ENCODE results near the gene C1QL1. TPM values are rescaled to one million over a fixed set of nuclear protein-coding genes. Genes with fewer than 3 reads are reported as not detected.

C1QL1 gene
- total RNA-seq (2022) = 1.3 and 1.5 TPM in 2 replicates
- Bru-seq, nascent RNA = percentile 14 among the genes with signal in this experiment
- BruChase-seq, experiment 1, labeled RNA remaining after a 6-hour chase = percentile 15 among the genes with signal in this experiment
- BruChase-seq, experiment 2, labeled RNA remaining after a 2-hour chase = percentile 8 among the genes with signal in this experiment
- long read RNA-seq, transcript C1QL1-201 (2 exons, 1,295 nt) = major isoform, 12 of 12 reads
- long read RNA-seq, partial matches to known transcripts = 0 of 12 reads
- long read RNA-seq, other reads (novel, unspliced or antisense) = 0 of 12 reads

GRCh38 chr17:44968225-44969143 lies at the start of gene C1QL1:
C1QL1 (minus strand) TSS chr17:44968303; CDS start chr17:44968048, 255 bp downstream.
- peak within 1 kb of the TSS; percentile 62 for H3K4me3 Mint-ChIP-seq (ENCODE audit: low read depth, unreplicated experiment)
- H3K27ac Mint-ChIP-seq (ENCODE audit: unreplicated experiment) = no peak within 1 kb of the TSS
- no peaks in the 10 kb centered on the region for H3K4me1 Mint-ChIP-seq (ENCODE audit: low read depth, unreplicated experiment)
- peak; percentile 98 for DNase-seq
- H3K9me3 Mint-ChIP-seq (ENCODE audit: low read depth, unreplicated experiment) = no peaks in the 10 kb centered on the region
- intact Hi-C loops (cut with micrococcal nuclease; ENCODE audit: unreplicated experiment) = loop anchor here (2.0 kb wide), 1 partner anchor 48 kb away; no protein-coding TSS in a partner anchor
- H3K27me3 Mint-ChIP-seq (ENCODE audit: unreplicated experiment) = peaks cover 77% of the 10 kb centered on the region
- BruUV-seq (replicated peaks) = no TSS peak
- TF ChIP-seq CTCF (IDR thresholded peaks at IDR 0.05; ENCODE audit: unreplicated experiment) = peak; percentile 21
- no peaks in the 10 kb centered on the region for H3K36me3 Mint-ChIP-seq (ENCODE audit: insufficient read depth, unreplicated experiment)
- CTCF ChIA-PET = interaction anchor here (0.6 to 2.2 kb wide), 14 partner anchors 9 to 641 kb away, joined by 3 to 14 read pairs (median 4); partner anchors contain the start of gene KIF18B

- Mint-ChIP-seq H3K36me3 (ENCODE audit: insufficient read depth, unreplicated experiment) (peaks cover 28% of the 10 kb centered on the region), H3K4me1 (ENCODE audit: low read depth, unreplicated experiment) (peaks cover 27% of the 10 kb centered on the region), H3K27ac (ENCODE audit: unreplicated experiment) (no peak overlapping the region), H3K9me3 (ENCODE audit: low read depth, unreplicated experiment) (no peaks in the 10 kb centered on the region), H3K4me3 (ENCODE audit: low read depth, unreplicated experiment) (no peak overlapping the region), H3K27me3 (ENCODE audit: unreplicated experiment) (peaks cover 41% of the 10 kb centered on the region)
- CTCF ChIA-PET = interaction anchor here (0.6 kb wide), 1 partner anchor 639 kb away, joined by 3 read pairs; no protein-coding TSS in a partner anchor
- BruUV-seq (replicated peaks) = no TSS peak
- intact Hi-C loops (cut with micrococcal nuclease; ENCODE audit: unreplicated experiment) = loop anchor here (2.0 kb wide), 1 partner anchor 48 kb away; the partner anchor contains the start of gene C1QL1
- no peak for TF ChIP-seq CTCF (IDR thresholded peaks at IDR 0.05; ENCODE audit: unreplicated experiment)
- peak; percentile 52 for DNase-seq
These were observed 48.7 kb upstream of the C1QL1 start for GRCh38 chr17:45016823-45017222.

GRCh38 chr17:45016237-45016636 lies 48.1 kb upstream of the C1QL1 start:
- Mint-ChIP-seq H3K9me3 (ENCODE audit: low read depth, unreplicated experiment) (no peaks in the 10 kb centered on the region), H3K36me3 (ENCODE audit: insufficient read depth, unreplicated experiment) (peaks cover 25% of the 10 kb centered on the region), H3K4me1 (ENCODE audit: low read depth, unreplicated experiment) (peaks cover 22% of the 10 kb centered on the region), H3K27me3 (ENCODE audit: unreplicated experiment) (peaks cover 38% of the 10 kb centered on the region), H3K4me3 (ENCODE audit: low read depth, unreplicated experiment) (no peak overlapping the region), H3K27ac (ENCODE audit: unreplicated experiment) (no peak overlapping the region)
- BruUV-seq (replicated peaks) = no TSS peak
- CTCF ChIA-PET = no interaction called here
- intact Hi-C loops (cut with micrococcal nuclease; ENCODE audit: unreplicated experiment) = loop anchor here (2.0 kb wide), 1 partner anchor 47 kb away; the partner anchor contains the start of gene C1QL1
- TF ChIP-seq CTCF (IDR thresholded peaks at IDR 0.05; ENCODE audit: unreplicated experiment) = no peak
- no peak for DNase-seq
